Activated naive CD8-positive, alpha-beta T cell treated with anti-CD3 and anti-CD28 coated beads, Interleukin-2, amount 10 ng/mL, durations not matched to agents 7 days and 5 days (primary cell): ENCODE data around the gene MIPOL1. TPM values are rescaled to one million over a fixed set of nuclear protein-coding genes. Genes with fewer than 3 reads are reported as not detected.
"Not testable (repeated sequence)": the region's sequence is repeated elsewhere in the genome, so short reads cannot be mapped to it uniquely, and the experiment has no call there.

Source experiments
- ATAC-seq: fragments of 150-1000 bp; cut with Tn5 transposase; one replicate; pipeline ENCODE4 v1.10.0; 2021; ENCODE audit warnings: low read depth, moderate library complexity
- POLR2A ChIA-PET: fragments of 350-600 bp; sonication (Branson Sonifier 250); formaldehyde crosslinking; loops from one replicate; lab custom pipeline; 2021; ENCODE audit warnings: antibody characterized with exemption; lab: Charles Lee
- DNase-seq: peaks from one replicate; pipeline ENCODE4 v3.0.0; 2021
- H3K27ac Mint-ChIP-seq: one replicate; pipeline ENCODE4 v1.8.0; 2022; ENCODE audit warnings: mild to moderate bottlenecking, mixed read lengths
- H3K27me3 Mint-ChIP-seq: one replicate; pipeline ENCODE4 v1.8.0; 2022; ENCODE audit warnings: mild to moderate bottlenecking, moderate library complexity, mixed read lengths
- H3K36me3 Mint-ChIP-seq: one replicate; pipeline ENCODE4 v1.8.0; 2021; ENCODE audit warnings: mild to moderate bottlenecking, mixed read lengths
- H3K4me1 Mint-ChIP-seq: one replicate; pipeline ENCODE4 v1.8.0; 2021; ENCODE audit warnings: mixed read lengths
- H3K4me3 Mint-ChIP-seq: one replicate; pipeline ENCODE4 v1.8.0; 2022; ENCODE audit warnings: mild to moderate bottlenecking, moderate library complexity, mixed read lengths
- H3K9me3 Mint-ChIP-seq: one replicate; pipeline ENCODE4 v1.8.0; 2021; ENCODE audit warnings: mixed read lengths
- total RNA-seq, 2 experiments: library from RNA; stranded (reverse); gene quantifications; one replicate each; pipeline ENCODE4 v1.2.3, GENCODE V29; 2021

MIPOL1 gene
- total RNA-seq, 2 experiments from 2014 or later, result not detected

DNA sequence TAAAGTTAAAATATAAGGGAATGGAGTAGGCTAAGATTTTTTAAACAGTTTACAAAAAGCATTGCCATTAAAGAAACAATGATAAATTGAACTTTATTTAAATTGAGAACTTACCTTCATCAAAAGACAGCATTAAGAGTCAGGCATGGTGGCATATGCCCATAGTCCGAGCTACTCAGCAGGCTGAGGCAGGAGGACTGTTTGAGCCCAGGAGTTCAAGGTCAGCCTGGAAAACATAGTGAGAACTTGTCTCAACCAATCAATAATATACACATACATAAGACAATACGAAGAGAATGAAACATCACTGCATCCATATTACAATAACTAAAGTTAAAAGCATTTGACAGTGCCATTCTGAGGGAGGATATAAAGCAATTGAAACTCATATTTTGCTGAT, 299.7 kb downstream of the MIPOL1 start:
- no peak overlapping the region for H3K4me3 Mint-ChIP-seq
- H3K4me1 Mint-ChIP-seq, result no peaks in the 10 kb centered on the region

DNA sequence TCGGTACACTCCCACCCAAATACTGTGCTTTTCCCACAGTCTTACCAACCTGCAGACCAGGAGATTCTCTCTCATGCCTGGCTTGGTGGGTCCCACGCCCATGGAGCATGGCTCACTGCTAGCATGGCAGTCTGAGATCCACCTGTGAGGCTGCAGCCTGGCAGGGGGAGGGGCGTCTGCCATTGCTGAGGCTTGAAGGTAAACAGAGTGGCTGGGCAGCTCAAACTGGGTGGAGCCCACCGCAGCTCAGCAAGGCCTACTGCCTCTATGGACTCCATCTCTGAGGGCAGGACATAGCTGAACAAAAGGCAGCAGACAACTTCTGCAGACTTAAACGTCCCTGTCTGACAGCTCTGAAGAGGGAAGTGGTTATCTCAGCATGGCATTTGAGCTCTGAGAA, 304.1 kb downstream of the MIPOL1 start:
- ATAC-seq (no peak), DNase-seq (no peak)
- Mint-ChIP-seq H3K27ac (no peak overlapping the region), H3K4me3 (no peak overlapping the region), H3K9me3 (peaks cover 2% of the 10 kb centered on the region), H3K36me3 (no peaks in the 10 kb centered on the region), H3K27me3 (no peaks in the 10 kb centered on the region), H3K4me1 (no peaks in the 10 kb centered on the region)
- POLR2A ChIA-PET, result no interaction called here

More for the DNA sequence above, 299.7 kb downstream of the MIPOL1 start:
- no peak for DNase-seq
- no peaks in the 10 kb centered on the region for H3K9me3 Mint-ChIP-seq
- H3K27ac Mint-ChIP-seq, result no peak overlapping the region
- POLR2A ChIA-PET, result no interaction called here
- no peak for ATAC-seq
- no peaks in the 10 kb centered on the region for H3K36me3 Mint-ChIP-seq
- H3K27me3 Mint-ChIP-seq, result no peaks in the 10 kb centered on the region

DNA sequence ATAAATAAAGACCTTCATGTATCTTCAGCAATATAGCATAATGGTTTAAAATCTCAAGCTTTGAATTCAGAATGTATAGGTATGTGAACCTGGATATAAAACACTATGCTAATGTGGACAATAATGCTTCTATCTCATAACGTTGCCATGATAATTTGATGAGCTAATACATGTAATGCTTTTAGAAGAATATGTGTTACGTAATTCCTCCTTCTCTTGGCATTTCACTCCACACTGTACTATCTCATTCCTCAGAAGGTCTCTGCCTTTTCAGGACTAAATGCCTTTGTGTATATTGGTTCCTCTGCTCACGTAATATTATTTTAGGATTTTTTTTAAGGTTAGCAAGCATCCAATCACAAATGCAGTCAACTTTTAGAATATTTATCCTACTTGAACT, 310.8 kb downstream of the MIPOL1 start:
- Mint-ChIP-seq H3K9me3 (no peaks in the 10 kb centered on the region), H3K4me3 (no peak overlapping the region)
- no peak for ATAC-seq

DNA sequence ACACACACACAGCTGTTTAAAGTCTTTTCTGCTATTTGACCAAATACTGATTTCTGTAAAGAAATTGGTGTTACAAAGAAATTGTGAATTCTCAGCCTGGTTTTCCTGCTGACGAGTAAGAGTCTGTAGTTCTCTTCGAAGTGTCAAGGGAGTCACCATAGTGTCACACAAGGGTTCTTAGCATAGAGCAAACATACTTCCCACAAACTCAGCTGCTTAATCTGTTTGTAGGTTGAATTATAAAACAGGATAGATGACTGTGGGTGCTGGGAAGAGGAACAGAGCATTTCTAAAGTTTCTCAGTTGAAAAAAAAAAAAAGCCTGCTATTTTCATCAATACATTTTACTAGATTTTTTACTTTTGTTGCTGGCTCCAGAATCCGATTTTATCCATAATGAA, 314.4 kb downstream of the MIPOL1 start:
- H3K27me3 Mint-ChIP-seq, result no peaks in the 10 kb centered on the region
- ATAC-seq, result no peak
- POLR2A ChIA-PET, result no interaction called here

More for the DNA sequence above, 310.8 kb downstream of the MIPOL1 start:
- Mint-ChIP-seq H3K27me3 (no peaks in the 10 kb centered on the region), H3K36me3 (no peaks in the 10 kb centered on the region), H3K27ac (no peak overlapping the region), H3K4me1 (no peaks in the 10 kb centered on the region)
- no peak for DNase-seq
- POLR2A ChIA-PET, result no interaction called here

DNA sequence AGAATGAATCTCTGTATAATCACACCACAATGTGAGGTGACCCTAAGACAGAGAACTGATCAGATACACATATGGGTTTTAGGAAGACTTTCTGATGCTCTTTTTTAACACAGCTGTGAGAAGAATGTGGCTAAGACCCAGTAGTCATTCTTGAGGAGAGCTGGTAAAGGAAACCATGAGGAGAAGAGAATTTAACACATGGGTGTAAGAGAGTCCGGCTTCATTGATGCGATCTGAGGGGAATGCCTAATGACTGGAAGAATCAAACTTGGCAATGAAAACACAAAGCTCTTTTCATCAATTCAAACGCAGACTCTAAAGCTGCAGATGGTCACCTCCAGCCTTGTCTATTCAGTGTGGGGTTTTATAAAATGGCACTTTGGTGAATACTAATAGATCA, 318.0 kb downstream of the MIPOL1 start:
- DNase-seq (no peak), ATAC-seq (no peak)
- no peaks in the 10 kb centered on the region for H3K4me1 Mint-ChIP-seq
- POLR2A ChIA-PET, result no interaction called here
- H3K4me3 Mint-ChIP-seq, result no peak overlapping the region
- H3K36me3 Mint-ChIP-seq, result no peaks in the 10 kb centered on the region
- no peak overlapping the region for H3K27ac Mint-ChIP-seq
- H3K9me3 Mint-ChIP-seq, result no peaks in the 10 kb centered on the region
- H3K27me3 Mint-ChIP-seq, result no peaks in the 10 kb centered on the region

More for the DNA sequence above, 314.4 kb downstream of the MIPOL1 start:
- Mint-ChIP-seq H3K36me3 (no peaks in the 10 kb centered on the region), H3K4me1 (no peaks in the 10 kb centered on the region), H3K27ac (no peak overlapping the region), H3K9me3 (no peaks in the 10 kb centered on the region), H3K4me3 (no peak overlapping the region)
- DNase-seq, result no peak

DNA sequence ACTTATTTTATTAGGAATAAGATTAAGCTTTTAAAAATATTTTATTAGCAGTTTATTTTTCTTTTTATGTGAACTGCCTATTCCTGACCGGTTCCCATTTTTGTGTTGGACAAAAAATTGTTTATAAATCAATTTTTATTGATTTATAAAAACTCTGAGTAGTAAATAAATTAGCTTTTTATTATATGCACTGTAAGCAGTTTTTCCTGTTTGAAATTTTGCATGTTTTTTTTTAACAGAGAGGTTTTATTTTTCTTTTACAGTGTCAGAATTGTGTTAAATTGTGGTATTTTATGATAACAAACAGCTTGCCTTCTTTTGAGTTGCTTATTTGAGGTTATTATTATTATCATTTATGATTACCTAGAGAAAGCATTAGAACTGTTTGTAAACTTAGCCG, 329.3 kb downstream of the MIPOL1 start:
- H3K9me3 Mint-ChIP-seq, result peaks cover 3% of the 10 kb centered on the region
- no peak overlapping the region for H3K4me3 Mint-ChIP-seq
- H3K4me1 Mint-ChIP-seq, result no peaks in the 10 kb centered on the region
- no peaks in the 10 kb centered on the region for H3K27me3 Mint-ChIP-seq
- DNase-seq (no peak), ATAC-seq (no peak)
- no peaks in the 10 kb centered on the region for H3K36me3 Mint-ChIP-seq
- POLR2A ChIA-PET, result no interaction called here
- H3K27ac Mint-ChIP-seq, result no peak overlapping the region

DNA sequence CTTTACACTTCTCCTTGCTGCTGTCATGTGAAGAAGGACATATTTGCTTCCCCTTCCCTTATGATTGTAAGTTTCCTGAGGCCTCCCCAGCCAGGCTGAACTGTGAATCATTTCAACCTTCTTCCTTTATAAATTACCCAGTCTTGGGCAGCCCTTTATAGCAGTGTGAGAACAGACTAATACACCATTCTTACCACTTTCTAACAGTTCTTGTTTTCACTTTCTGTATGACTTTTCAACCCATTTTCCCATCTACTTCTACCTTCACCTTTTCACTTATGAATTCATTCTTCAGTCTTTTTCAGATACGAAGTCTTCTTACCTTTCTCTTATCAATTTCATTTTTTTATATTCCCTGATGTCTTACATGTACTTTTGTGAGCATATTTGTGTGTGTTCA, 342.3 kb downstream of the MIPOL1 start:
- Mint-ChIP-seq H3K9me3 (peaks cover 1% of the 10 kb centered on the region), H3K27me3 (no peaks in the 10 kb centered on the region), H3K4me3 (no peak overlapping the region), H3K27ac (no peak overlapping the region), H3K4me1 (no peaks in the 10 kb centered on the region), H3K36me3 (no peaks in the 10 kb centered on the region)
- POLR2A ChIA-PET, result no interaction called here
- DNase-seq, result no peak
- no peak for ATAC-seq

DNA sequence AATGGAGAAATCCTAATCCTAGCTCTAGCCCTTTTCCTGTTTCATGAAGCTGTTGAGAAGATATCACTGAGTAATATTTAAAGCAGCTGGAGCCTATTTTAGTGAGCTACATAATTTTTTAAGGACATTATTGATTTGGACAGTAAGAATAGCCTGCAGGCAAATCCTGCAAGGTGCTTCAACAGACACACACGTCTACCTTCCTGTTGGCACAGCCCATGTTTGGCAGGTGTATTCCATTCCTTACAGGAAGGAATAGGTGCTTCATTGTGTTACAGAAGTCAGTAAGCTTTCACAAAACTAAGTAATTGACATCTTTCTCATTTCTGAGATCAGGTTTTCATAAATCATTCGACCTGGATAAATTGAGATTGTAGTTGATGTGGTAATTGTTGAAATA, 346.7 kb downstream of the MIPOL1 start:
- no peak for ATAC-seq
- Mint-ChIP-seq H3K4me3 (no peak overlapping the region), H3K27ac (no peak overlapping the region), H3K36me3 (no peaks in the 10 kb centered on the region), H3K9me3 (no peaks in the 10 kb centered on the region), H3K4me1 (no peaks in the 10 kb centered on the region), H3K27me3 (no peaks in the 10 kb centered on the region)
- POLR2A ChIA-PET, result no interaction called here
- DNase-seq, result no peak

DNA sequence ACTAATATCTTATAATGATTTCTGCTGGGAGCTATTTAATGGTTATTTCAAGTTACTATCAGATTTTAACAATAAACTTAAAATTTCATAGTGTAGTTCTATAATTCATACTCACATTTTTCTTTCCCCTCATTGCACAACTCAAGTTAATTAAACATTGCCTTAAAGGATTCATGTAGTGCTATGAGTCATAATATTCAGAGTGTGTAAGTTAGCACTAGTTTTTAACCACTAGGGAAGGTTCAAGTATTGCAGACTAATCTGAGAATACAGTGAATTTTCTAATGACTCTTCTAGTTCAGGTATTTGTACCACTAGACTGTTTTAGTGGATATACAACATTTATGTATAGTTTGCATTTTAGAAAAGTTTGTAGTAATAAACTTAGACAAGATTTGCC, 347.4 kb downstream of the MIPOL1 start:
- no peaks in the 10 kb centered on the region for H3K9me3 Mint-ChIP-seq
- ATAC-seq (no peak), DNase-seq (no peak)
- no peaks in the 10 kb centered on the region for H3K36me3 Mint-ChIP-seq
- no peak overlapping the region for H3K4me3 Mint-ChIP-seq
- no peaks in the 10 kb centered on the region for H3K27me3 Mint-ChIP-seq
- no peak overlapping the region for H3K27ac Mint-ChIP-seq
- POLR2A ChIA-PET, result no interaction called here
- no peaks in the 10 kb centered on the region for H3K4me1 Mint-ChIP-seq

DNA sequence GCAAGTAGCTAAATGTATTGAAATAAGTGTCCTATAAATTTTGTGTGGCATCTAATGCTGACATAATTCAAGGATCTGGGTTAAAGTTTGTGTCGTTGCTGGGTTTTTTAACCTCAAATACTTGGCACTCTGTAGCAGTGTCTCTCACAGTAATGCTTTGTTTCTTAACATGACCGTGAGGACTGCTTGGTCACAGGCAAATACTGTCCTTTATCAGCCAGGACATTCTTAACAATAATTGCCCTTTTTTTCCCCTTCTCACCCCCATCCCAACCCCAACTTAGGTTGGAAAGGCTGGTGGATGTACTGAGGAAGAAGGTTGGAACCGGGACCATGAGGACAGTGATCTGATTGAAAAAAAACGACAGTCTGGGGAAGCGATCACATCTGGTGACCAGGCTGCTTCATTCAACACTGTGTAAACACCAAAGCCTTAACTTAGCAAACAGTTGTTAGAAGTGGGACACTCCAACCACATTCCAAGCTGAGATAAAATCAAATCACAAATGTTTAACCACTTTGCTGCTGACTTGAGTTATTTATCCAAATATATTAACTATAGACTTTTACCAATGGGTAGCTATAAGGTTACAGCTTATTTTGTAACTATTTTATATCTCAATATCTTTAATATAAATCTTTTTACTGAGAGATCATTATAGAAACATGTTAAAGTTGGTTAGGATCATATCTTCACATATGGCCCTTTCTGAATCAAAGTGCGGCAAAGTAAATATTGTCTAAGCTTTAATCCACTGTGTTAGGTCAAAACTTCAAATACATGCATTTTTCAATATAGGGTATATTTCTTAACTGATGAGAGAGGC, 349.1 kb downstream of the MIPOL1 start:
- Mint-ChIP-seq H3K4me1 (no peaks in the 10 kb centered on the region), H3K27me3 (no peaks in the 10 kb centered on the region), H3K4me3 (no peak overlapping the region), H3K9me3 (no peaks in the 10 kb centered on the region), H3K36me3 (no peaks in the 10 kb centered on the region), H3K27ac (no peak overlapping the region)
- POLR2A ChIA-PET, result no interaction called here
- DNase-seq, result no peak
- ATAC-seq, result no peak

DNA sequence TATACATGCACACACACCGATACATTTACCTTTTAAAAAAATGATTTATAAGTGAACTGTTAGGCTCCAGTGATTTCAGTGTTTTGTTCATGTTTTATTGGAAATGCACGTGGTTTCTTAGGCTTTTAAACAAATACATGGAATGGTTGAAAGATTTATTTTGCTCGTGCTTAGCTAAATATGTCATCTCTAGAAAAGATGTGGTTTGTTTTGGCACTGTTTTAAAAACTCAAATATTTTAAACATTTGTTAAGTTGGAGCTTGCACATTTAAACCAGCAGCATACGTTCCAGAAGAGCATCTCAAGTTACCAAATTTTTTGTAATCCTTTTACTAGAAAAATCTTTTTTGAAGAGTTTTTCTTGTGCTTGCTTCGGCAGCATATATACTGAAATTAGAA, 352.8 kb downstream of the MIPOL1 start:
- no peak for ATAC-seq
- no peaks in the 10 kb centered on the region for H3K9me3 Mint-ChIP-seq
- POLR2A ChIA-PET, result no interaction called here
- H3K27me3 Mint-ChIP-seq, result no peaks in the 10 kb centered on the region
- DNase-seq, result no peak
- H3K4me3 Mint-ChIP-seq, result no peak overlapping the region
- H3K4me1 Mint-ChIP-seq, result no peaks in the 10 kb centered on the region
- no peak overlapping the region for H3K27ac Mint-ChIP-seq
- no peaks in the 10 kb centered on the region for H3K36me3 Mint-ChIP-seq

DNA sequence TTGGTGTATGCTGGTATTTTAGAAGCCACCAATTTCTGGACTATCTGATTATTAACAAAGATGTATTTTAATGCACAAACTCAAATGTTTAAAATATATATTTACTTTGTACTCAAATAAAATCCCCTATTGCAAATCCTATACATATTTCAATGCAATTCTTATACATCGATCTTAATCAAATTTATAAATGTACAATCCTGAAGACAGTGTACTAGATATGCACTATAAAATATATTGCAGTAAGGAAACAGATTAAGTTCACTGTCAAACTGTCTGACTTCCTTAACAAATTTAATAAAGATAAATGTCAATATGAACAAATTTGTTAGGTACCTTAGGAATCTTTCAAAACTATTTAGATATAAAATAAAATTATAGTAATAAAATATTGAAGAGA, 353.4 kb downstream of the MIPOL1 start:
- ATAC-seq (no peak), DNase-seq (no peak)
- no peaks in the 10 kb centered on the region for H3K4me1 Mint-ChIP-seq
- no peak overlapping the region for H3K4me3 Mint-ChIP-seq
- no peaks in the 10 kb centered on the region for H3K27me3 Mint-ChIP-seq
- H3K36me3 Mint-ChIP-seq, result no peaks in the 10 kb centered on the region
- H3K27ac Mint-ChIP-seq, result no peak overlapping the region
- H3K9me3 Mint-ChIP-seq, result no peaks in the 10 kb centered on the region
- POLR2A ChIA-PET, result no interaction called here

DNA sequence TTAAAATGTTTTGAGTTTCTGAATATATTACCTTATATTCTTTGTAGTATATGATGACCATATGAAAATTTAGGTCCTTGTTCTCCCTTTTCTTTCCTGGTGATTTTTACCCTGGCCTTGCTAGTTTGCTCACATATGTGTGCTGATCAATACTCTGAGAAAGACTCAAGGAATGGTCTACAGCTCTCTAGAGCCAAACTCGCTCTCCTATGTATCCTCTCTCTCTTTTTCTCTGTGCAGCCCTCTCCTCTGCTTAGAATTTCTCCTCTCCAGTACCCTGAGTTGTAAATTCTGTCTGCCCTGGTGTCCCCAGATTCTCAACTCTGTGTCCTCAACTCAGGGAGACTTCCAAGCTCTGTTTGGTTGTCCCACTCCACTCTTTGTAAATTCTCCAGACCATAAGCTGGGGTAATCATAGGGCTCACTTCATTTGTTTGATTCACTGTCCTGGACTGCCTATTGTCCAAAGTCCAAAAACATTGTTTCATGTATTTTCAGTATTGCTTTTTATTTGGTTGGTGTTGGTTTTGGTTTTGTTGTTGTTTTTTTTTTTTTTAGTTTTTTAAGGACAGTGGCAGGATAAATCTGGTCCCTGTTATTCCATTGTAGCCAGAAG, 356.3 kb downstream of the MIPOL1 start:
- H3K9me3 Mint-ChIP-seq, result peaks cover 2% of the 10 kb centered on the region
- DNase-seq (no peak), ATAC-seq (no peak)
- H3K27me3 Mint-ChIP-seq, result no peaks in the 10 kb centered on the region
- POLR2A ChIA-PET, result no interaction called here
- no peak overlapping the region for H3K4me3 Mint-ChIP-seq
- no peak overlapping the region for H3K27ac Mint-ChIP-seq
- H3K36me3 Mint-ChIP-seq, result no peaks in the 10 kb centered on the region
- H3K4me1 Mint-ChIP-seq, result no peaks in the 10 kb centered on the region

DNA sequence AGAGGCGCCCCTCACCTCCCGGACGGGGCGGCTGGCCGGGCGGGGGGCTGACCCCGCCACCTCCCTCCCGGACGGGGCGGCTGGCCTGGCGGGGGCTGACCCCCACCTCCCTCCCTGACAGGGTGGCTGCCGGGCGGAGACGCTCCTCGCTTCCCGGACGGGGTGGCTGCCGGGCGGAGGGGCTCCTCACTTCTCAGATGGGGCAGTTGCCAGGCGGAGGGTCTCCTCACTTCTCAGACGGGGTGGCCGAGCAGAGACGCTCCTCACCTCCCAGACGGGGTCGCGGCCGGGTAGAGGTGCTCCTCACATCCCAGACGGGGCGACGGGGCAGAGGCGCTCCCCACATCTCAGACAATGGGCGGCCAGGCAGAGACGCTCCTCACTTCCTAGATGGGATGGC, 357.9 kb downstream of the MIPOL1 start:
- H3K36me3 Mint-ChIP-seq, result not testable (repeated sequence)

More for the DNA sequence above, 357.9 kb downstream of the MIPOL1 start:
- H3K9me3 Mint-ChIP-seq, H3K27ac Mint-ChIP-seq, H3K4me1 Mint-ChIP-seq, ATAC-seq, H3K4me3 Mint-ChIP-seq, DNase-seq, H3K27me3 Mint-ChIP-seq, POLR2A ChIA-PET: not testable (repeated sequence)
